RPMI7951 (cell line): Measurements from ENCODE around the gene ZBTB6. TPM values are rescaled to one million over a fixed set of nuclear protein-coding genes. Genes with fewer than 3 reads are reported as not detected.
"Not testable (repeated sequence)": the region's sequence is repeated elsewhere in the genome, so short reads cannot be mapped to it uniquely, and the experiment has no call there.

Experiments
- DNase-seq: peaks from one replicate; pipeline ENCODE4 v3.0.0-alpha.2; 2012; ENCODE audit warnings: low read depth
- total RNA-seq: library from RNA; depleted of rRNA; stranded (reverse); fragments of >200 nt; shearing (Covaris generic); gene quantifications from 2 replicates; pipeline ENCODE4 v1.2.3, GENCODE V29; 2014

Gene ZBTB6
- total RNA-seq, 1 experiment from 2014 or later = 11.7 TPM

GRCh38 chr9:122929796-122930354 is 16.8 kb upstream of the ZBTB6 start:
- no peak for DNase-seq

- DNase-seq = no peak
Measured at GRCh38 chr9:122923947-122924346, 10.8 kb upstream of the ZBTB6 start.

- no peak for DNase-seq
Measured at GRCh38 chr9:122922713-122923112, 9.6 kb upstream of the ZBTB6 start.

- DNase-seq = no peak
Measured at GRCh38 chr9:122918310-122918709, 5.2 kb upstream of the ZBTB6 start.

- no peak for DNase-seq
Measured at GRCh38 chr9:122912671-122912963, 506 bp downstream of the ZBTB6 start.

GRCh38 chr9:122906122-122906521 is 7.0 kb downstream of the ZBTB6 start:
- not testable (repeated sequence) for DNase-seq

GRCh38 chr9:122904823-122905710 is 8.1 kb downstream of the ZBTB6 start, which contains the start of gene RC3H2:
TSS of gene RC3H2 (minus strand) at chr9:122905359. CDS start at chr9:122897509, 7,850 bp downstream.
- peak; percentile 99 for DNase-seq

- DNase-seq = peak; percentile 57
Measured at GRCh38 chr9:122904466-122904822, 8.7 kb downstream of the ZBTB6 start.

- peak; percentile 6 for DNase-seq
Measured at GRCh38 chr9:122900791-122901190, 12.3 kb downstream of the ZBTB6 start.

GRCh38 chr9:122897969-122898368 is 15.2 kb downstream of the ZBTB6 start:
- no peak for DNase-seq

- no peak for DNase-seq
Measured at GRCh38 chr9:122888480-122888879, 24.6 kb downstream of the ZBTB6 start.

GRCh38 chr9:122883125-122883524 is 30.0 kb downstream of the ZBTB6 start:
- DNase-seq = no peak

- no peak for DNase-seq
Measured at GRCh38 chr9:122879443-122879842, 33.7 kb downstream of the ZBTB6 start.

- DNase-seq = no peak
Measured at GRCh38 chr9:122875523-122875922, 37.6 kb downstream of the ZBTB6 start.

GRCh38 chr9:122867276-122867675 is 45.8 kb downstream of the ZBTB6 start:
- not testable (repeated sequence) for DNase-seq

GRCh38 chr9:122866079-122866478 is 47.0 kb downstream of the ZBTB6 start:
- DNase-seq = no peak

GRCh38 chr9:122865300-122865699 is 47.8 kb downstream of the ZBTB6 start:
- no peak for DNase-seq

GRCh38 chr9:122863407-122863806 is 49.7 kb downstream of the ZBTB6 start:
- DNase-seq = no peak

- no peak for DNase-seq
Measured at GRCh38 chr9:122860319-122861142, 52.6 kb downstream of the ZBTB6 start.
